ENCODE measurements around the gene GTPBP2. TPM values are rescaled to one million over a fixed set of nuclear protein-coding genes. Genes with fewer than 3 reads are reported as not detected.

Gene GTPBP2
- total and polyA plus RNA-seq, 2 of the 13 experiments (the other 11 are each of a cell fraction or from before 2014, with no cell fraction given) = 26.9 to 88.2 TPM

DNA sequence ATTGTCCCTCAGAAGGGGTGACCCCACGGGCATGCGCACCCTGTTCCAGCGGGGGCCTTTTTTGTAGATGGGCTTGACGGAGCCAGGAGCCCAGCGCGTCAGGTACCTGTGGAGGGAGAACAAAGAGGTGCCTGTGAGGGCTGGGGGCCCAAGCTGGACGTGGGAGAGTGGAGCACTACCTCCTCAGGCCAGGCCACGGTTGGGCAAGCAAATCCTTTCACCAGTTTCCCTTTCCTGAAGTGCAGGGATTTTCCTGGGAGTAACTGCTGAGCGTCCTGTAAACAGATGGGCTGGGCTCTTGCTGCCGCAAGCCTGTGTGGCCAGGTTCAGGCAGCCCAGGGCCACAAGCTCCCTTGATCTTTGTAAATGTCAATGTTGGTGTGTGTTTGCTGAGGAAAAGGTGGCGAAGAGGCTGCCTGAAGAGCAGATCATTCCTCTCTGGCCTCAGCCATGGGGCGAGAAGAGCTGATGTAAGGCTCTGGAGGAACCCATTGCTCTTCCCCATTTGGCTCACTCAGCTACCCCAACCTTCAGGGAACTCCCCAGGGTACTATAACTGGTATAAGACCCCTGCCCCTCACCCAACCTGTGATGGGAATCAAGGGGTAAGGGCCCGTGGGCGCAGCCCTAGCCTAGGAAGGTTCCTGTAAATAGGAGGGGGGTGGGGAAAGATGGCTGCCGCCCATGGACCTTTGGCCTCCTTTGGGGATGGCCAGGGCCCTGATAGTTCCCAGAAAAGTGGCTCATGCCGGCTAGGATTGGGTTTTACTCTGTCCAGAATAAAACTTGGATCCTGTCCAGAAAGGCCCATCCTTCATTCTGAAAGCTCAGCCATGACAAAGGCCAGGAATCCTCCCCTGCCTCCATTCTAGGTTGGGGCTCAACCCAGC, 43.0 kb upstream of the GTPBP2 start (continued):
- TF ChIP-seq, protein P1, sequence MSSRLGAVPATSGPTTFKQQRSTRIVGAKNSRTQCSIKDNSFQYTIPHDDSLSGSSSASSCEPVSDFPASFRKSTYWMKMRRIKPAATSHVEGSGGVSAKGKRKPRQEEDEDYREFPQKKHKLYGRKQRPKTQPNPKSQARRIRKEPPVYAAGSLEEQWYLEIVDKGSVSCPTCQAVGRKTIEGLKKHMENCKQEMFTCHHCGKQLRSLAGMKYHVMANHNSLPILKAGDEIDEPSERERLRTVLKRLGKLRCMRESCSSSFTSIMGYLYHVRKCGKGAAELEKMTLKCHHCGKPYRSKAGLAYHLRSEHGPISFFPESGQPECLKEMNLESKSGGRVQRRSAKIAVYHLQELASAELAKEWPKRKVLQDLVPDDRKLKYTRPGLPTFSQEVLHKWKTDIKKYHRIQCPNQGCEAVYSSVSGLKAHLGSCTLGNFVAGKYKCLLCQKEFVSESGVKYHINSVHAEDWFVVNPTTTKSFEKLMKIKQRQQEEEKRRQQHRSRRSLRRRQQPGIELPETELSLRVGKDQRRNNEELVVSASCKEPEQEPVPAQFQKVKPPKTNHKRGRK (CRISPR knock-in tag; IDR thresholded peaks at IDR 0.05) = no peak
- TF ChIP-seq ZNF264 (CRISPR knock-in tag; IDR thresholded peaks at IDR 0.05) (0 out of 2 replicates have a peak, but pooled peaks have one; percentile 36), HCFC1 (IDR thresholded peaks at IDR 0.05; ENCODE audit: low read depth, low read length) (no peak), ZSCAN30 (CRISPR knock-in tag; IDR thresholded peaks at IDR 0.05) (no peak), AGO1 (IDR thresholded peaks at IDR 0.05; ENCODE audit: low read depth, low read length, poor library complexity, severe bottlenecking) (peak; percentile 30), ZNF713 (CRISPR knock-in tag; IDR thresholded peaks at IDR 0.05) (no peak), ZNF547 (CRISPR knock-in tag; IDR thresholded peaks at IDR 0.05) (0 out of 2 replicates have a peak, but pooled peaks have one; percentile 33), ZMYM4 (CRISPR knock-in tag; IDR thresholded peaks at IDR 0.05) (peak; percentile 5; the same call in 1 of the 2 replicates), ZNF224 (CRISPR knock-in tag; IDR thresholded peaks at IDR 0.05) (peak; percentile 91; the same call in 1 of the 2 replicates), KLF16 (CRISPR knock-in tag; IDR thresholded peaks at IDR 0.05) (peak in 1 of 2 experiments; percentile 57; a peak in 1 of 4 replicates), ZNF337 (CRISPR knock-in tag; IDR thresholded peaks at IDR 0.05; ENCODE audit: borderline replicate concordance, low read depth) (peak; percentile 73; the same call in 1 of the 2 replicates), HIVEP1 (CRISPR knock-in tag; IDR thresholded peaks at IDR 0.05) (peak; percentile 84), NFRKB (IDR thresholded peaks at IDR 0.05) (no peak), JUNB (CRISPR knock-in tag; IDR thresholded peaks at IDR 0.05; ENCODE audit: borderline replicate concordance) (no peak)
- TF ChIP-seq, protein P2, sequence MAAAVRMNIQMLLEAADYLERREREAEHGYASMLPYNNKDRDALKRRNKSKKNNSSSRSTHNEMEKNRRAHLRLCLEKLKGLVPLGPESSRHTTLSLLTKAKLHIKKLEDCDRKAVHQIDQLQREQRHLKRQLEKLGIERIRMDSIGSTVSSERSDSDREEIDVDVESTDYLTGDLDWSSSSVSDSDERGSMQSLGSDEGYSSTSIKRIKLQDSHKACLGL (CRISPR knock-in tag; IDR thresholded peaks at IDR 0.05) = no peak
- TF ChIP-seq, protein P3, sequence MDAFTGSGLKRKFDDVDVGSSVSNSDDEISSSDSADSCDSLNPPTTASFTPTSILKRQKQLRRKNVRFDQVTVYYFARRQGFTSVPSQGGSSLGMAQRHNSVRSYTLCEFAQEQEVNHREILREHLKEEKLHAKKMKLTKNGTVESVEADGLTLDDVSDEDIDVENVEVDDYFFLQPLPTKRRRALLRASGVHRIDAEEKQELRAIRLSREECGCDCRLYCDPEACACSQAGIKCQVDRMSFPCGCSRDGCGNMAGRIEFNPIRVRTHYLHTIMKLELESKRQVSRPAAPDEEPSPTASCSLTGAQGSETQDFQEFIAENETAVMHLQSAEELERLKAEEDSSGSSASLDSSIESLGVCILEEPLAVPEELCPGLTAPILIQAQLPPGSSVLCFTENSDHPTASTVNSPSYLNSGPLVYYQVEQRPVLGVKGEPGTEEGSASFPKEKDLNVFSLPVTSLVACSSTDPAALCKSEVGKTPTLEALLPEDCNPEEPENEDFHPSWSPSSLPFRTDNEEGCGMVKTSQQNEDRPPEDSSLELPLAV (CRISPR knock-in tag; conservative IDR thresholded peaks at IDR 0.05; ENCODE audit: low read depth) = no peak
- TF ChIP-seq, protein P4, sequence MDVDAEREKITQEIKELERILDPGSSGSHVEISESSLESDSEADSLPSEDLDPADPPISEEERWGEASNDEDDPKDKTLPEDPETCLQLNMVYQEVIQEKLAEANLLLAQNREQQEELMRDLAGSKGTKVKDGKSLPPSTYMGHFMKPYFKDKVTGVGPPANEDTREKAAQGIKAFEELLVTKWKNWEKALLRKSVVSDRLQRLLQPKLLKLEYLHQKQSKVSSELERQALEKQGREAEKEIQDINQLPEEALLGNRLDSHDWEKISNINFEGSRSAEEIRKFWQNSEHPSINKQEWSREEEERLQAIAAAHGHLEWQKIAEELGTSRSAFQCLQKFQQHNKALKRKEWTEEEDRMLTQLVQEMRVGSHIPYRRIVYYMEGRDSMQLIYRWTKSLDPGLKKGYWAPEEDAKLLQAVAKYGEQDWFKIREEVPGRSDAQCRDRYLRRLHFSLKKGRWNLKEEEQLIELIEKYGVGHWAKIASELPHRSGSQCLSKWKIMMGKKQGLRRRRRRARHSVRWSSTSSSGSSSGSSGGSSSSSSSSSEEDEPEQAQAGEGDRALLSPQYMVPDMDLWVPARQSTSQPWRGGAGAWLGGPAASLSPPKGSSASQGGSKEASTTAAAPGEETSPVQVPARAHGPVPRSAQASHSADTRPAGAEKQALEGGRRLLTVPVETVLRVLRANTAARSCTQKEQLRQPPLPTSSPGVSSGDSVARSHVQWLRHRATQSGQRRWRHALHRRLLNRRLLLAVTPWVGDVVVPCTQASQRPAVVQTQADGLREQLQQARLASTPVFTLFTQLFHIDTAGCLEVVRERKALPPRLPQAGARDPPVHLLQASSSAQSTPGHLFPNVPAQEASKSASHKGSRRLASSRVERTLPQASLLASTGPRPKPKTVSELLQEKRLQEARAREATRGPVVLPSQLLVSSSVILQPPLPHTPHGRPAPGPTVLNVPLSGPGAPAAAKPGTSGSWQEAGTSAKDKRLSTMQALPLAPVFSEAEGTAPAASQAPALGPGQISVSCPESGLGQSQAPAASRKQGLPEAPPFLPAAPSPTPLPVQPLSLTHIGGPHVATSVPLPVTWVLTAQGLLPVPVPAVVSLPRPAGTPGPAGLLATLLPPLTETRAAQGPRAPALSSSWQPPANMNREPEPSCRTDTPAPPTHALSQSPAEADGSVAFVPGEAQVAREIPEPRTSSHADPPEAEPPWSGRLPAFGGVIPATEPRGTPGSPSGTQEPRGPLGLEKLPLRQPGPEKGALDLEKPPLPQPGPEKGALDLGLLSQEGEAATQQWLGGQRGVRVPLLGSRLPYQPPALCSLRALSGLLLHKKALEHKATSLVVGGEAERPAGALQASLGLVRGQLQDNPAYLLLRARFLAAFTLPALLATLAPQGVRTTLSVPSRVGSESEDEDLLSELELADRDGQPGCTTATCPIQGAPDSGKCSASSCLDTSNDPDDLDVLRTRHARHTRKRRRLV (CRISPR knock-in tag; IDR thresholded peaks at IDR 0.05) = no peak
